Ecto neural progenitor cell (in vitro differentiated cells): ENCODE data around the gene TFIP11.

Source experiments
- DNase-seq: peaks from one replicate; pipeline ENCODE4 v3.0.0-alpha.2; 2018; ENCODE audit warnings: low spot score

The TFIP11 gene

DNA sequence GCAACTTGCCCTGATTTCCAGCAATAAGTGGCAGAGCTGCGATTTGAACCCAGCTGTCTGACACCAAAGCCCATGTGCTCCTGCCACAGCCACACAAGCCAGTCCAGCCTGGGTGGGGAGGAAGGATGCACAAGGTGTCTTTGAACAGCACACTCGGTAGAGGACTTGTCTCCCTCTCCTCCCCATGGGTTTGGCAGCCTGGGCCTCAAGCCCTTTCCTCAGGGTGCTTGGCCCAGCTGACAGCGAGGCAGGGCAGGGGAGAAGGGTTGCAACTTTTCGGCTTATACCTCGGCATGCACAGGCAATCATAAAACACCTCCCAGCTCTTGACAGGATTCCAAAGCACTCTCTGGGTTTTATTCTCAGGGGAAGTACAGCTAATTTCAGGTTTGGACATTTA, 63.9 kb downstream of the TFIP11 start:
- no peak for DNase-seq

DNA sequence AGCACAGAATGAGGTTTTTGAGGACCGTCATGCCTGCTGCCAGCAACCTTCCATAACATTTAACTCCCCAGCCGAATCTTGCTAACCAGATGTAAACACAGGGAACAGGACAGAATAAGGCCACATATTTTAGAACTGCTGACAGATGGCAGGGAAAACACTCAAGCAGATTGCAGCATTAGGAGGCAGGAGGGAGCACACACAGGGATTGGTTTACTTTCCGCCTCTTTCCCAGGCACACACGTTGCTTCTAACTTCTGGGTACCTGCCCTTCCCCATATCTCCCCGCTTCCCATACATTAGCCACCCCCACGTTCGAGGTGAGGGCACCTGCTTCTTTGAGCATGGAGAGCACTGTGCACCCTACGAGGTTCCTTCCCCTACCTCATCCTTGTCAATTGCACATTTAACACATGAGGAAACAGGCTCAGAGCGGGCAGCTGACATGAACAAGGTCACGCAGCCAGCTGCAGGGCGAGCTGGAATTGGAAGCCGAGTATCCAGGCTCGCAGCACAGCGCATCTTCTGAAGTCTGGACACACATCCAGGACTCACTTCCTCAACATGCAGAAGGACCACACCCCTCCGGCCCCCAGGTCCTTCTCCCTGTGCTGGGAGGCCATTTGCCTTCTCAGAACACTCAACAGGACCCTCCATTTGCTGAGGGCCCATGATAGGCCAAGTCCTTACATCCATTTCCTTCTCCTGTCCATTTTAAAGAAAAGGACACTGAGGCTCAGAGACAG, 64.5 kb downstream of the TFIP11 start:
- DNase-seq: no peak

GRCh38 chr22:26446808-26447515, 65.3 kb downstream of the TFIP11 start:
- DNase-seq: no peak

- no peak for DNase-seq
Observed at GRCh38 chr22:26445577-26446275, 66.5 kb downstream of the TFIP11 start.

- no peak for DNase-seq
Observed at GRCh38 chr22:26444777-26445176, 67.5 kb downstream of the TFIP11 start.

GRCh38 chr22:26443901-26444690, 68.2 kb downstream of the TFIP11 start:
- DNase-seq: no peak

DNA sequence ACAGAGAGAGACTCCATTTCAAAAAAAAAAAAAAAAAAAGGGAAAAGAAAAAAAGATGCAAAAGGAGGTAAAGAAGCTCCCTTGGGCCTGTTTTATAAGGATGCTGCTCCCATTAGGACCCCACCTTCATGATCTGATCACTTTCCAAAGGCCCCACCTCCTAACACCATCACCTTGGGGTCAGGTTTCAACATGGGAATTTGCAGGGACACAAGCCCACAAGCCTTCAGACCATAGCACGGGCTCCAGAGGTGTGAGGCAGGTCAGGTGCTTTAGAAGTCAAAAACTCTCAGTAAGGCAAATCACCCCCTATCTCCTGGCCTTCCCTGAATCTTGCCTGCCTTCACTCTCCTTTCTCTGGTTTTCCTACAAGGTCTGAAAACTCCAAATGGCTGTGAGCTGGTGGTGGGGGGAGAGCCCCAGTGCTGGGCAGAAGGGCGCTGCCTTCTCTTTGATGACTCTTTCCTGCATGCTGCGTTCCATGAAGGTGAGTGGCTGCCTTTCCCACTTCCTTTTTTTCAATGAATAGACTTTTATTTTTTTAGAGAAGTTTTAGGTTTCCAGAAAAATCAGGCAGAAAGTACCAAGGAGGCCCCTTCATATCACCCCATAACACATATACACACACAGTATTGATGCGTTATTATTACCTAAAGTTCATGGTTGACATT, 70.1 kb downstream of the TFIP11 start:
- DNase-seq: no peak
